HG03196 (cell line): Measurements from ENCODE around the gene RRP12.
"Not testable (repeated sequence)": the region's sequence is repeated elsewhere in the genome, so short reads cannot be mapped to it uniquely, and the experiment has no call there.

Experiments used
- ATAC-seq: cut with Tn5 transposase; IDR thresholded peaks from one replicate; pipeline ENCODE4 v1.9.1; 2021; ENCODE audit not compliant: unreplicated experiment

Gene RRP12

DNA sequence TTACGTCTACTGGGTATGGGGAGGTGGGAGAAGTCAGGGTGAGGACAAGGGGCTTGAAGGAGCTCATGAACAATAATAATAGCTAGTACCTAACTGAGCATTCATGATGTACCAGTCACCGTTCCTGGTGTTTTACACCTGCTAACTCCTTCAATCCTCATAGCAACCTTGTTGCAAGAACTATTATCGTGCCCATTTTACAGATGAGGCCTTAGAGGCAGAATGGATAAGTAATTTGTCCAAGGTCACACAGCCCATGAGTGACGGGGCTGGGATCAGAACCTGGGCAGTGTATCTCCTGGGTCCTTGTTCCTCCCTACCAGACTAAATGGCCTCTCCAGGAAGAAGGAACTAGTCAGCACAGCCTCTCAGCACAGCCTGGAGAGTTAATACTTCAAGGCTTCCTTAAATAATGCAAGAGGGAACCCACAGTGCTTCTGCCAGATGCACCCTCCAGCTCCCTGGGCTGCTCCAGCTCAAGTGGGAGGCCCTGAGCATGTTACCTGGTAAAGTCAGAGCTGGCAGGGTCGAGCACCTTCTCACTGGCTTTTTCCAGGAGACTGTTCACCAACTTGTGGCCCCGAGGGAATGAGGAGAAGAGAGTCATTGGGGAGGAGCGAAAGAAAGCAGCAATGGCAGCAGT lies 28.8 kb downstream of the RRP12 start:
- no peak for ATAC-seq

DNA sequence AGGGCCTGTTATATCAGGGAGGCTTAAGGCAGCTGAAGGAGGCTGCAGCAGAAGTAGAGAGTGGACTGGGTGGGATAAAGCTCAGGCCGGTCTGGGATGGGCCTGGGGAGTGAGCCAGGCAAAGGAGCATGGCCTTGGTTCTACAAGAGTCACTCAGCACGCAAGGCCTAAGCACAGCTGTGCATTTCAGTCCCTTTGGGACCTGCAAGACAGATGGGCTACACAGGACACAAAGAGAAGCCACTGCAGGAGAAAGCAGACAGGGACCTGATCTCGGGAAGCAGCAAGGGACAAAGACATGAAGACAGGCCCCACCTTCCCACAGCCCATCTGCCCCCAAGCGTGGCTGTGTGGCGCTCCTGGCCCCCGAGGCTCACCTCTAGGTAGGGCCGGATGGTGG lies 29.4 kb downstream of the RRP12 start:
- ATAC-seq: no peak

DNA sequence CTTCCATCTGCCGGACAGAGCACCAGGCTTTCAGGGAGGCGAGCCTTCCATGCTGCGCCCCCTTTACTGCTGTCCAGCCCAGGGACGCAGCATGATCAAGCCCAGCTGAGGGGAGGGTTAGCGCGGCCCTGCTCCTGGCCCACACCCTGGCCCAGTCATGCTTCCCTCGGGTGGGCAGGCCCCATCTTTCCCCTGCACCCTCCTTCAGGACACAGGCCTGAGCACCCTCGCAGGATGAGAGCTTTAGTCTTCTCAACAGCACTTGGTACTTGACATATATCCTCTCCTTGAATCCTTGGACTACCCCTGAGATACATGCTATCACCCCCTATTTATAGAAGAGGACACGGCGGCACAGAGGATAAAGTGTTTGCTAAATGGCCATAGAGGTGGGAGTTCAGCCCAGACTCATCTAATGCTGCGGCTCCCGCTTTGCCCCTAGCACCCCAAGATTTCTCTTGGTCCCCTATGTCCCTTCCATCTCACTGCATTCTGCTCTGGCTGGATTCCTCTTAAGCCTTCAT lies 34.0 kb downstream of the RRP12 start:
- no peak for ATAC-seq

DNA sequence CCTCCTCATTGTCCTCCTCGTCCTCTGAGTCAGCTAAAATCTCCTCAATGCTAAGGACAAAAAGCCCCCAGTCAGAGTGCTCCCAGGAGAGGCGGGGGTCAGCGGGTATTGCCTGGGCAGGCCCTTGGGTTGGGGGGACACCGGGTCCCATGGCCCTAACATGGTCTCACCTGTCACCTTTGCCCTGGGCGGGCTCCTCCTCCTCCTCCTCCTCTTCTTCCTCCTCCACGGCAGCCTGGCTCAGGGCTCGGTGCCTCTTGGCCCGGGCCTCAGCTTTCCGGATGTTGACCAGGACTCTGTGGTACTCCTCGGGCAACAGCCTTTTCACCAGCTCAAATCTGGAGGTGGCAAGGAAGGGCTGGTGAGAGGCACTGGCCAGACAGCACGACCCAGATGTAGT lies 34.6 kb downstream of the RRP12 start:
- ATAC-seq: no peak

DNA sequence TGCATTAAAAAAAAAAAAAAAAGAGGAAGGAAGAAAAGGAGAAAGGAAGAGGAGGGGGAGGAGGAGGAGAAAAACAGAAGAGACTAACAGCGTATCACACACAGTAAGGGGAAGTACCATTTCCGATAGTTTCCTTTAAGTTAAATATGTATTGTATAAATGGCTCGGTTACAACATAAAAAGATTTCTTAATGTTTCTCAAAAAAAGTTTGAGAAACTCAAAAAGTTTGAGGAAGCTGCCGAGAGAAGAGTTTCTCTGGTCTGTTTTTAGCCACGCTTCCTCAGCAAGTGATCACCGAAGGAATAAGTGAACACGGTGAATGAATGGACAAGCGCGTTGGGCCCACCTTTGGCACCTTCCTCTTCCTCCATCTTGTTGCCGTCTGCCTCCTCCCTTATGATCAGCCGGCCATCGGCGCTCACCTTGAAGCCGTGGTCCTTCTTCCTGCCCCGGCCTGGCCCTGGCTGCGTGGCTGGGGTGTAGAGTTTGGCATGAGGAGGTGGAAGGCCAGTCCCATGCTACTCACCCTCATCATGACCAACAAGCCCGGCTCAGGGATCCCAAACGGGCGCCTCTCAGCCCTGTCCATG lies 35.3 kb downstream of the RRP12 start:
- ATAC-seq: no peak

DNA sequence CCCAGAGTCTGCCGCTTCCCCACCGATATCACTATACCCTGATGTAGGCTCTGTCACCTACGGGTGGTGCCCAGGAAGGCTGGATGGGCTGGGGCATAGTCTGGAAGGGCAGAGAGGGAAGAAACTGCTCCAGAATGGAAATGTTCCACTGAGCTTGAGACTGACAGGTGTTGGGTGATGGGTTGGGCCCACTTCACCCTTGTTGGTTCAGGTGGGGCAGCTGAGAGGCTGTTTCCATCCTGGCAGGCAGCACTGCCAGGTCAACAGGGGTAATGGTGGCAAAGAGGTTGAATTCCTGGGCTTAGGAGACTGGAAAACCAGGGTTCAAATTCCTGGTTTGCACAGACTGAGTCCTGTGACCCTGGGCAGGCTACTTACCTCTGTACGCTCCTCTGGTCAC lies 38.1 kb downstream of the RRP12 start:
- no peak for ATAC-seq

DNA sequence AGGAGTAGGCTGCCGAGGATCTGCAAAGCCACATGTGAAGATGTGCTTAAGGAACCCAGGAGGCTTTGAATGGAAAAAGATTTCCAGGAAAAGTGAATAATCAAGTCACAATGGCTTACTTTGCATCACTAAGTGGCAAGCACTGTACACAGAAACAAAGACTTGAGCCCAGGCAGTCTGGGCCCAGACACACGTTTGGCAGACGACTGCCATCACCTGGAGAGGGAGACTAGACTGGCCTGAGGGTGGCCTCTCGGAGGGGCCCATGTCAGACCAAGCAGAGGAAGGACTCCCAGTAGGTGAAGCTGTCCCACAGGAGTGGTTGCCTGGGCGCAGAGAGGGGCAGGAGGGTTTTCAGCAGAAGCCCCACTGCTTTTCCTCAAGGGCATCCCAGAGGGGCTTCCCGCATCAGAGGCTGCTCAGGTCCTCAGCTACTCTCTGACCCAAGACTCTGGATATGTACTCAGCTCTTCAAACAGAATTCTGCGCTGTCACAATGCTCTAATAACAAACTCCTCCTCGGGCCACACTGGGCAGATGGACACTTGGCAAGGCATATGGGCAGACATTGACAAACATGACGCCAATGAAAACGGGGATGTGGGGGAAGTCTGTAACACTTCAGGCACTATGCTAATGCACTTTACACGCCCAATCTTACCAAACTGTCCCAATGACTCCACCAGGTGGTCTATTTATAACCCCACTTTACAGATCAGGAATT lies 38.7 kb downstream of the RRP12 start:
- ATAC-seq: no peak

DNA sequence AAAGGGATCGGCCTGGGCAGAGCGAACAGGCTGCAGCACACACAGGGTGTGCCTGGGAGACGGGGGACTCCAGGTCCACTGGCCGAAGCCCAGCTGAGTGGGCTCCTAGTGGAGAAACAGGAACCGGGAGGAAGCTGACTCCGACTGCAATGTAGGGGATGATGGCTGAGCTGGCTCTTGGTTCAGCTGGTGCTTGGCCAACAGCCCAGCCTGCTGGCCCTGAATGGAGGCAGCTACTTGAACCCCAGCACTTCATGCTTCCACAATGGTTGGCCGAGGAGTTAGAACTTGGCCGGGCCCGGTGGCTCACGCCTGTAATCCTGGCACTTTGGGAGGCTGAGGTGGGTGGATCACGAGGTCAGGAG lies 39.6 kb downstream of the RRP12 start:
- ATAC-seq: no peak

DNA sequence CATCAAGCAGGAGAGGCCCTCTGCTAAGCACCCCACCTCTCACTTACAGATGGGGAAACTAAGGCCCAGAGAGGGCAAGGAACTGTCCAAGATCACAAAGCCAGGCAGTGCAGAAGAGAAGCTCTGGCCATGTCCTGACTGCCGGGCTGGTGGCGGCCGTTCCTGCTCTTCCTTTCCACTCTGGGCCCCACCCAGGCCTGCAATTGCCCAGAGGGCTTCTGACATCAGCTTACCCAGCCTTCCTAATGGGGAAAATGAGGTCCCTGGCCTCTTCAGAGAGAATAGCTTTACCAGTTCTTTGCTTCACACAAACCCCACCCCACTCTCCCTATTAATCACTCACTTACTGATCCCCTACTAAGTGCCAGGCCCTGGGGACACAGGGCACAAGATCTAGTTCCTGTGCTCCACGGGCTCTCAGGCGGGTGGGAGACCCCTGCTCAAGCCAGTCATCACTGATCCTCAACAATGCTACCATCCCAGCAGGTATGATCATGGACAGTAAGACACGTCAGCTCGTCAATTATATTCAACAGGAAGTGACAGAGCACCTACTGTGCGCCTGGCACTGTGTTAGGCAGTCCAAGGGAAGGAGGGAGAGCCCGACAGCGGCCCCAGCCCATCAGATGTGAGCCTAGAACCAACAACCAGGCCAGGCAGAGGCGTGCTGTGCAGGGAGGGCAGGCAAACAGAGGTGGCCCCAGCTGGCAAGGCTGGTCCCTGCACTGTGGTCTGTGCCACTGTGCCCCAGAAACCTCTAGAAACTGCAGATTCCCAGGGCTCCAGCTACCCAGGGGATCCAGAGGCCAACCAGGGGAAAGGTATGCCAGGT lies 40.2 kb downstream of the RRP12 start:
- ATAC-seq: no peak

DNA sequence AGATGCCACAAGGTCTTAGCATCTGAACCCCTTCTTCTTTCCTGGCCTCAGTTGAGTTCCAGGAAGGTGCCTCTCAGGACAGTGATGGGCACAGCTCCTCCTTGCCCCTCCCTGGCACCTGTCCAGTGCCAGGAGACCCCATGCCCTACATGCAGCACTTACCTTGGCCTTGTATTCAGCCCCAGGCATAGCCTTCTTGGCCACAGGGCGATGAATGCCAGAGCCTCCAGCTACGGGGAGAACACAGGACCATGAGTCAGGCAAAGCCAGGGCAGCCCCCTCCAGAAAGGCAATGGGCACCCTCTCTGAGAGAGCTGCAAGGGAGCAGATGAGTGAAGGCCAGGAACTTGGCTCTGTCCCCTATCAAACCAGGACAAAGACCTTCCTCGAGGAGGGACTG lies 42.4 kb downstream of the RRP12 start:
- ATAC-seq: no peak

DNA sequence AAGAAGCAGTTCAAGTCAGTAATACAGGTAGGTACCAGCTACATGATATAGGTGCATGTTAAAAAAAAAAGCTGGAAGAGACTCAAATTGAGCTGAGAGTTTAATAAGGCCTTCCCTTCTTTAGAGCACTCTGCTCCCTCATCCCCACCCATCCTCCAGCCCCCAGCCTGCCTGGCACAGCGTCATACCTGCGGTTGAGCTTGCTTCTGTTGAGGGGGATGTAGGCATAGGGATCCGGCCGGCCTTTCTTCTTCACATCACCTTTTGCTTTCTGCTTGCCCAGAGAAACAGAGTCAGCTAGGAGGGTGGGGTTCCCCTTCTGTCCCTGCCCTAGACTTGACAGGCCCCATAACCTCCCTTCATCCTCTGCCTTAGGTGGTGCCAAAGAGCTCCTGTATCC lies 42.8 kb downstream of the RRP12 start:
- no peak for ATAC-seq

DNA sequence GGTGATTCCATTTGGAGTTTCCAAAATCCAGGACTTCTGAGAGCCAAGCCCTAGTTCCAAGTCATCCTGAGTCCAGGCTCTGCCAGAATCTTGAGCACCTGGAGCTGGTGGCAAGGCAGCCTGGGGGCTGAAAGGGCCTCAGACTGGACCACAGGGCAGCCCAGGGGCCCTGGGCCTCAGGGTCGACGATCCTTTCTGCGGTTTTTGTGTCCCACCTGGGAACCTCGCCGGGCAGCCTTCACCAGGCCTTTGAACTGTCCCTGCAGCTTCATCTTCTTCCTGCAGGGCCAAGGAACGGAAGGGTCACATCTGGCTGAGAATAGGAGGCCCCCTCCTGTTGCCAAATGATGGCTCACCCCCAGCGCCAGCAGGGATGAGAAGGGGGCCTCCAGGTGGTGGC lies 44.2 kb downstream of the RRP12 start:
- no peak for ATAC-seq

DNA sequence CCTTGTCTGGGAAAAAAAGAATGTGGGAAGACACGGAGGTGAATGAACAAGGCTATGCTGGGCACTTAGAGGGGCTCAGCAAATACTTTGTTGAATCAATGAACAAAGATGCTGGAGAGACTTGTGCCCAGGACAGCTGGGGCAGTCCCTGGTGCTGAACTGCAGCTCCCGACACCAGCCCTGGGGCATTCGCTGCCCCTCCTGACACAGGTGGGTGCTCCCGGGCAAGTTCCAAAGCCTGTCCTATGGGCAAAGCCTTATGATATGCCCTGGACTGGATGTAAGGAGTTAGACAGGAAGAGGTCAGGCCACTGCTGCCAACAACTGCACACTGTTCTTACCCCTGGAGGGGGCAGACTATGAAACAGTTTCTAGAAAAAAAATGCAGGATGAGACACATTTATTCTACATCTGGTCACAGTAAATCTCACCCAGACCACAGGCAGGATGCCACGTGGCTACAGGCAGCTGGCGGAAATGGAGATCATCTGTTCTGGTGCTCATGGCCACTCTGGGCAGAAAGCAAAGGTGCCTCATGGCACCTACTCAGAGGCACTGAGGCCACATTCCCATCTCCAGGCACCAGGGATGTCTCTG lies 44.7 kb downstream of the RRP12 start:
- no peak for ATAC-seq

DNA sequence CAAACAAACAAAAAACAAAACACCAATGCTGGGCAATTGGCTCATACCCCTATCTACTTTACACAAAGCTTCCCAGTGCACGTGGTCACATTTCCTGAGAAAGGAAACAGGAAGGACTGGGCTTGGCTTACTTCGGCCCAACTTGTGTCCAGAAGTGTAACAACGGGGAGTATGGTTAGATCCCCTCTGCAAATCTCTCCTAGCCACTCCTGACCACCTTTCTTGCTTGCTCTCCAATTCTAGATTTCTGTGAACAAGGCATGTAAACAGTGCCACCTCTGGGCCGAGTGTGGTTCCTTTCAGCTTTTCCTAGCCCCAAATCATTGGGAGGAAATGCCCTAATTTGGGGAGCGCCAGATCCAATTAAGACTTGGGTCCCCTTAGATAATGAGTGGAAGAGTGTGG lies 45.6 kb downstream of the RRP12 start:
- no peak for ATAC-seq

DNA sequence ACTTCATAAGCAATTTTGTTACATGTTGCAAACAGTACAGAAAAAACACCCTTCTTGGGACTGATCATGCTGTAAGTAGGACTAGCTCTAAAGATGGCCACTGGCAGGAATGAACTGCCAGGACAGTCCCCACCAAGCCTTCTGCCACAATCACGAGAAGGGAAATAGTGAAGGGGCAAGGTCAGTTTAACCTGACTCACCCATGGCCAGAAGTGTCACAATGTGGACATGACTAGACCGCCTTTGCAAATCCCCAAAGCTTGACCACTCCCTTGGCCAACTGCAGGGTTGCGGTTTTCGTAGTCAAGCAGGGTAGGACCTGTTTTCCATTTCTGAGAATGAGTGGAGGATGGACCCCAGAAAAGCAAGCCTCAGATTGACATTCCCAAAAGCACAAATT lies 47.2 kb downstream of the RRP12 start:
- ATAC-seq: no peak

DNA sequence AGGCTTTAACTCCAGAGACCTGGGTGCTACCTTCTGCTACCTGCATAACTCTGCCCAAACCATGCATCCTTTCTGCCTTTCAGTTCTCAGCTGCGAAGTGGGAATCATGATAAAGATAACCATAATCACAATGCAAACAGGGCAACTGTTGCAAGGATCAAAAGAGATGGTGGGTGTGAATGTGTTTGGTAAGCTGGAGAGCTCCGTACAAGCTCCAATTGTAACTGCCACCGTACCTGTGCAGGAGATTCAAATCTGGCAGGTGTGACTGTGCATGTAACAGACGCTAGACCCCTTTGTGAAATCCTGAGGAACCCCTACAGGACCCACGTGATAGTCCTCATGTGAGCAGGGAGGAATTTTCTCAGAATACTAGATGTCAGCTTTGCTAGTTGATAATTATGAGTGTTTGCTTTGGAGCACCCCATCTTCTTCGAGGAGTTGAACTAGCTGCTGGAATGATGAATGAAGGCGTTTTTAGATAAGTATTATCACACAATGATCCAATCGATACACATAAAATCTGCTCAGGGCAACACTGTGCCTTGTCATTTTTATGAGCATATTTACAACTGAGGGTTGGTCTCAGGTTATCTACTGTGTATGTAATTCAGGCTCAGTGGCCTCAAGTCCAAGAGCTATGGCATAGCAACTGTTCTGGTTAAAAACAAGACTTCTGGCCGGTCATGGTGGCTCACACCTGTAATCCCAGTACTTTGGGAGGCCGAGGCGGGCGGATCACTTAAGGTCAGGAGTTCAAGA lies 51.2 kb downstream of the RRP12 start:
- ATAC-seq: no peak

DNA sequence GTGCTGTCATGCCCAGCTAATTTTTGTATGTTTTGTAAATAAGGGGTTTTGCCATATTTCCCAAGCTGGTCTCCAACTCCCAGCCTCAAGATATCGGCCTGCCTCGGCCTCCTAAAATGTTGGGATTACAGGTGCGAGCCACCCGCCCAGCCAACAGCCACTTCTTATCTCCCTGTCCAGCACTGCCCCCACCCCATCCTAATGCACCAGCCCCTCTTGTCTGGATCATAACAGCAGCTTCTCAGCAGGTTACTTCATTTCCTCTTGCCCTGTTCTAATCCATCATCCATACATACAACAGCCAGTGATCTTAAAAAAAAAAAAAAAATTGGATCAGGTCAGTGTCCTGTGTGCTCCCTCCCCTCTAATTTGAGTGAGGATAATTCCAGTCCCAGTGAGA lies 53.8 kb downstream of the RRP12 start:
- ATAC-seq: no peak

DNA sequence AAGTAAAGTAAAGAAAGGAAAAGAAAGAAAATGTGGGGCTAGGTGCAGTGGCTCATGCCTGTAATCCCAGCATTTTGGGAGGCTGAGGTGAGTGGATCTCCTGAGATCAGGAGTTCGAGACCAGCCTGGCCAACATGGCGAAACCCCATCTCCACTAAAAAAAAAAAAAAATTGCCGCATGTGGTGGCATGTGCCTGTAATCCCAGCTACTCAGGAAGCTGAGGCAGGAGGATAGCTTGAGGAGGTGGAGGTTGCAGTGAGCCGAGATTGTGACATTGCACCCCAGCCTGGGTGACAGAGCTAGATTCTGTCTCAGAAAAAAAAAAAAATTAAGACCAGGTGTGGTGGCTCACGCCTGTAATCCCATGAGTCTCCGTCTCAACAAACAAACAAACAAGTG lies 57.5 kb downstream of the RRP12 start:
- not testable (repeated sequence) for ATAC-seq

DNA sequence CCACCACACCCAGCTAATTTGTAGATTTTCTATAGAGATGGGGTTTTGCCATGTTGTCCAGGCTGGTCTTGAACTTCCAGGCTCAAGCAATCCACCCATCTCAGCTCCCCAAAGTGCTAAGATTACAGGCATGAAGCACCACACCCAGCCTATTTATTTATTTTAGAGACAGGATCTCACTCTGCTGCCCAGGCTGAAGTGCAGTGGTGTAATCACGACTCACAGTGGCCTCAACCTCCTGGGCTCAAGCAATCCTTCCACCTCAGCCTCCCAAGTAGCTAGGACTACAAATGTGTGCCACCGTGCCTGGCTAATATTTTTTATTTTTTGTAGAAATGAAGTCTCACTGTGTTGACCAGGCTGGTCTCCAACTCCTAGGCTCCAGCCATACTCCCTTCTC lies 59.7 kb downstream of the RRP12 start:
- no peak for ATAC-seq

DNA sequence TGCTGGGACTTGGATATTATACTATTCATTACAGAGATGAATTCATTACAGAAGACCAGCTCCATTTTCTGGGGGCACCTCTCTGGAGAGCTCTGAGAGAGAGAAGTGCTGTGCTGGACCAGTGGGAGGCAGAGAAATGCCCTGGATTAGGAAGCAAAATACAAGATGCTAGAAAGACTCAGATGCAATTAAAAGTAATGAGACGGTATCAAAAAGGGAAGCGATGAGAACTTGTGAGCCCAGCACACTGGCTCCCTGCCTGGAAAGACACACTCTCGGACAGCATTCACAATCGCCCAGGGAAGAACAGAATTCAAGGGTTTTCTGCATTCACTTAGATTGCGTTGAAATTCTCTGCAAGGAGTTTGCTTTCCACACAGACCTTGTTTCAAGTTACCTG lies 63.1 kb downstream of the RRP12 start:
- no peak for ATAC-seq
